Medulla oblongata (tissue), 1 donor: Measurements from ENCODE around the gene DYRK4.
A peak's percentile ranks its signal among the peaks of the same experiment; 100 is the strongest.

Experiments used
- DNase-seq: peaks from one replicate; pipeline ENCODE4 v3.0.0-alpha.2; 2015; ENCODE audit errors: extremely low spot score

Gene DYRK4

GRCh38 chr12:4626543-4626942 is 64.5 kb downstream of the DYRK4 start:
- DNase-seq, result no peak

GRCh38 chr12:4628406-4628805 is 66.4 kb downstream of the DYRK4 start:
- no peak for DNase-seq

- no peak for DNase-seq
These were observed 68.3 kb downstream of the DYRK4 start for GRCh38 chr12:4630262-4630661.

DNA sequence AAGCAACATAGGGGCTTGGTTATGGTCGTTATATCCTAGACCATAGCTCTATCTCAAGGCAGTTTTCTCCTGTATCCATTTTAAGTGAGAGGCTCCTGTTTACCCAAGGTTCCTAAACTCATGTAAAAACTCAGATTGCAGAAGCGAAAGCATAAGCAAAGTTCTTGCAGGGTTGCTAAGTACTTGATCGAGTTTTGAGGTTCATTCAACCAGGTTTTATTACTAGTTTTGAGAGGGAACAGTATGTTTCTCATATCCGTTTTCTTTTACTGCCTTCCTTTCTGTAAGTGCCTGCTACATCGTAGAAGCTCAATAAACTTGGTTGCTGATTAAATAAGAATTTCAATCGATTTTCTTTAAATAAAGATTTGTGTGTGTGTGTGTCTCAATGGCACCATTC is 81.7 kb downstream of the DYRK4 start:
- no peak for DNase-seq

GRCh38 chr12:4645023-4645422 is 83.0 kb downstream of the DYRK4 start:
- no peak for DNase-seq

DNA sequence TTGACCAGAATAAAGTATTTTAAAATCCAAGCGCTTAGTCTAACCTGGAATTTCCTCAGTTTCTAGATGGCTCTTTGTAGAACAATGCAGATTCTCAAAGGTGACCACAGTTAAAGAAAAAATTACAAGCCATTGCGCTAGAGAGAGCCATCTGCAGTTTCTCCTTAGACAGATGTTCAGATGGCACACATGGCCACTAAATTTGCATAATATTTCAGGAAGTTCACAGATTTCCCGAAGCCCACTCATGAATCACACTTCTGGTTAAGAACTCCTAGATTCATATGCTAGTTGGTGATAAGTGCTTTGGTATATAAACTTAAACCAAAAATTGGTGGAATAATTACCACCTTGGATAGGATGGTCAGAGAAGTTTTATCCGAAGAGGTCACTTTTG is 86.1 kb downstream of the DYRK4 start:
- DNase-seq, result no peak

DNA sequence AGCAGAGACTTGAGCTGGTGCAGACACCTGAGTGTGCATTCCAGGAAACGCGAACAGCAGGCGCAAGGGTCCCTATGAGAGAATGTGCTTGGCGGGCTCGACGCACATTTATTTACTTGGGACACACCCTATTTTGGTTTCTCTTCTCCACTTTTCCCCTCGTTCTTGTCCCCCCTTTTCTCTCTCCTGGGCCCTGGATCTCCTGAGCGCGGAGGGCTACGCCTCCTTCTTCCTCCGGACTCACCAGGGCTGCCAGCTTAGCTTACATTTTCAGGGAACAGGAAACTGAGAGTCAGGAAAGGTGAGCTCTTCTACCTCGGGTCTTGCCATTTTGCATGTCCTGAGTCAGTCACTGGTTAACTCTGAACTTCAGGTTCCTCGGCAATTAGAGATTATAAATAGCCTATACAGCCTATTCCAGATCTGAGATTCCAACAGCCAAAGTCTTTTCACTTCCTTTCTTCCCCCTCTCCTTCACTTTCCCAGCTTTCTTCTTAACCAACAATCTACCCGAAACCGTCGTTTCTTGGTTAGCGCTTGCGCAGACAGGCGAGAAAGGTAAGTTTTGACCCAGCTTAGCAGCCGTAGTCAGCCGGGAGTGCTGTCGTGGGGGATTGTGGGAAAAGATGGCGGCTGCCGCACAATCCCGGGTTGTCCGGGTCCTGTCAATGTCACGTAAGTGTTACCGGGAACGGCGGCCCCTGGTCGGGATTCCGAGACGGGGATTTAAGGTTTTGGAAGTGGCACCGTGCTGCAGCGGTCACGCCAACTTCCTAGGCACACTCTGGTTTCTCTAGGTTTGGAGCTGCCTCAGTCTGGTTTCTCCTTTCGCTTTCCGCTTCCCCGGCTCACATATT is 86.7 kb downstream of the DYRK4 start, which contains the start of the genes AKAP3 and NDUFA9:
Gene AKAP3, minus strand, starts transcription at position 551 of the 857 bp plus-strand sequence. CDS start 10,855 bp downstream, outside the sequence.
Gene NDUFA9, plus strand, starts transcription at position 614 of the 857 bp plus-strand sequence. Its CDS starts 13 bp downstream, at position 627.
- DNase-seq, result peak; percentile 89

GRCh38 chr12:4649358-4649661 is 87.3 kb downstream of the DYRK4 start:
- no peak for DNase-seq

DNA sequence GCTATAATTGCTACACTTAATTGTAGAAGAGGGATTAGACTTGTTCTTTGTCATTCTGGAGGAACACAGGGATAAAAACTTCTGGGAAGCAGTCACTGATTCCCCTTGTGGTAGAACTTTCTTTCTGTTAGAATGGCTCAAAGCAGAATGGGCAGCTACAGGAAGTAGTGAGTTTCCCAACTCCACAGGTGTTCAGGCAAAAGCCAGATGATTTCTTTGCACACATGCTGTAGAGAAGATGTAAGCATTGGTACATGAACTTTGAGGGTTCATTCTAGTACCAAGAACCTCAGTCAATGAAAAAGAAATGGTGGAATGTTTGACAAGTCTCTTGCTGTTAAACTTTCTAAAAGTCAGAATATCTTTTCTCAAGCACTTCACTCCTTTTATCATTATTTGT is 91.2 kb downstream of the DYRK4 start:
- DNase-seq, result no peak

DNA sequence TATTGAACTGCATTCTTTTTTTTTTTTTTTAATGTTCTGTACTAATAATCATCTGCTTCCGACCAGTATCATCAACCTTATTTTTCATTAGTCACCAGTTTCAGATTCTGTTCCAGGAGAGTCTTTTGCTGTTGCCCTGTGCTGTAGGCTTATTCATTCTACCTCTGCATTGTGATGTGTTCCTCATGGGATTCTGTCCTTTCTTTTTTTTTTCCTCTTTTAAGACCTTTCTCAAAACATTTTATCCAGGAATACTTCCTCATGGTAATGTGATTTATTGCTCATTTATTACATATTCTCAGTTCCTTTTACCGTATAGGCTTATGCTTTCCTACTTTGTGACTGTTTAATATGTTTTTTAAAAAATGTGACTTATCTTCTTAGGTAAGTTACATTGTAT is 91.7 kb downstream of the DYRK4 start:
- no peak for DNase-seq
